Activated CD8-positive, alpha-beta memory T cell treated with anti-CD3 and anti-CD28 coated beads for 48 hours (primary cell): Measurements from ENCODE around the gene OGFOD2.
"Not testable (repeated sequence)": the region's sequence is repeated elsewhere in the genome, so short reads cannot be mapped to it uniquely, and the experiment has no call there.

Experiments
- DNase-seq, 3 experiments: peaks; one replicate each; pipeline ENCODE4 v3.0.0-alpha.2; 2020; ENCODE audit warnings: low read depth in 2 of 3, low spot score in 2 of 3

OGFOD2 gene

GRCh38 chr12:123001464-123001863 is 26.4 kb downstream of the OGFOD2 start:
- DNase-seq = no peak

- DNase-seq = no peak
Observed at GRCh38 chr12:123003257-123003656, 28.2 kb downstream of the OGFOD2 start.

GRCh38 chr12:123004287-123004686 is 29.2 kb downstream of the OGFOD2 start:
- no peak for DNase-seq

GRCh38 chr12:123005081-123005626 is 30.1 kb downstream of the OGFOD2 start:
- DNase-seq = no peak

GRCh38 chr12:123006977-123007376 is 31.9 kb downstream of the OGFOD2 start:
- no peak for DNase-seq

GRCh38 chr12:123010110-123010509 is 35.1 kb downstream of the OGFOD2 start:
- no peak for DNase-seq

GRCh38 chr12:123010681-123011080 is 35.6 kb downstream of the OGFOD2 start:
- no peak for DNase-seq

GRCh38 chr12:123011701-123012100 is 36.7 kb downstream of the OGFOD2 start:
- no peak for DNase-seq

- no peak for DNase-seq
Observed at GRCh38 chr12:123013185-123014095, 38.4 kb downstream of the OGFOD2 start.

- not testable (repeated sequence) for DNase-seq
Observed at GRCh38 chr12:123014473-123014872, 39.4 kb downstream of the OGFOD2 start.

- DNase-seq = no peak
Observed at GRCh38 chr12:123017753-123018152, 42.7 kb downstream of the OGFOD2 start.

- DNase-seq = no peak
Observed at GRCh38 chr12:123019841-123020138, 44.7 kb downstream of the OGFOD2 start.

- DNase-seq = no peak
Observed at GRCh38 chr12:123021688-123022604, 46.9 kb downstream of the OGFOD2 start.

- no peak for DNase-seq
Observed at GRCh38 chr12:123022846-123023245, 47.8 kb downstream of the OGFOD2 start.

- peak in 1 of 3 experiments; percentile 3 for DNase-seq
Observed at GRCh38 chr12:123024819-123025391, 49.9 kb downstream of the OGFOD2 start.

GRCh38 chr12:123026094-123026853 is 51.2 kb downstream of the OGFOD2 start:
- DNase-seq = no peak

- no peak for DNase-seq
Observed at GRCh38 chr12:123027726-123028445, 52.8 kb downstream of the OGFOD2 start.

GRCh38 chr12:123028475-123028874 is 53.4 kb downstream of the OGFOD2 start:
- no peak for DNase-seq

GRCh38 chr12:123029550-123029949 is 54.5 kb downstream of the OGFOD2 start:
- no peak for DNase-seq
